Measurements from ENCODE around the gene FZR1. TPM values are rescaled to one million over a fixed set of nuclear protein-coding genes. Genes with fewer than 3 reads are reported as not detected.

Gene FZR1
- total and polyA plus RNA-seq, 2 of the 13 experiments (the other 11 are each of a cell fraction or from before 2014, with no cell fraction given) = 29.0 to 30.8 TPM

DNA sequence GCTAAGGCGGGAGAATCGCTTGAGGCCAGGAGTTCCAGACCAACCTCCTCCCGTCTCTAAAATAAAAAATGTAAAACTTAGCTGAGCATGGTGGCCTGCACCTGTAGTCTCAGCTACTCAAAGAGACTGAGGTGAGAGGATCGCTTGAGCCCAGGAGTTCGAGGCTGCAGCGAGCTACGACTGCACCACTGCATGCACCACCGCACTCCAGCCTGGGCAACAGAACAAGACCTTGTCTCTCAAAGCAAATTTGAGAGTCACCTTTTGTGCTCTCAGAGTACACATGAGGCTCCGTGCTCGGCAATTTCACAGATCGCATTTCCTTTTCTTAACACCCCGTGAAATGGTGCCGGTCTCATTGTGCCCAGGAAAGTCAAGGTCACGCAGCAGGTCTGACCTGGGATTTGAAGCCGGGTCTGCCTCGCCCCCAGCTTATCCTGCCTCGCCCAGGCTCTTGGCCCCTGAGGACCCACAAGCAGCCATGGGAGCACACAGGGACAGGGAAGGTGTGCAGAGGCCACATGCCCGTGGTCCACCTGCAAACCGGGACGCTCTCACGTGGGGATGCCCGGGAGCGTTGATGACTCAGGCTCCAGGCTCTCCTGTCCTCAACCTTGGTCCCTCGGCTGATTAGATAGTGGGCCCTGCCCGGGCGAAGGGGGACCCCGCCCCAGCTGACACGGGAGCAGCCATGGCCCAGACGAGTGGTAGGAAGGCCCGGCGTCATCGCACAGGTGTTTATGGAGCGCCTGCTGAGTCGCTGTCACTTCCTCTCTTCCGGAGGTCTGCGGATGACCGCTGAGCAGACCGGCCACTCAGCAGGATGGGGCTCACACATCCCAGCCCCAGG is 24.6 kb upstream of the FZR1 start (continued):
- TF ChIP-seq AFF4 (CRISPR knock-in tag; IDR thresholded peaks at IDR 0.05) (no peak), ZNF264 (CRISPR knock-in tag; IDR thresholded peaks at IDR 0.05) (no peak), CEBPB (IDR thresholded peaks at IDR 0.05; ENCODE audit: borderline replicate concordance, low read depth, low read length) (no peak), SNAI1 (CRISPR knock-in tag; IDR thresholded peaks at IDR 0.05; ENCODE audit: borderline replicate concordance) (peak; percentile 84; the same call in 1 of the 2 replicates), HDAC1 (CRISPR knock-in tag; IDR thresholded peaks at IDR 0.05) (peak; percentile 79), ZBTB14 (CRISPR knock-in tag; IDR thresholded peaks at IDR 0.05) (no peak), ZNF12 (CRISPR knock-in tag; IDR thresholded peaks at IDR 0.05) (no peak), PHB2 (IDR thresholded peaks at IDR 0.05; ENCODE audit: partially characterized antibody) (no peak), ZNF891 (CRISPR knock-in tag; IDR thresholded peaks at IDR 0.05) (peak; percentile 77; the same call in 1 of the 2 replicates), NFE2L1 (CRISPR knock-in tag; IDR thresholded peaks at IDR 0.05; ENCODE audit: borderline replicate concordance) (no peak; the same call in 1 of the 2 replicates), NR0B2 (CRISPR knock-in tag; IDR thresholded peaks at IDR 0.05) (peak; percentile 87), ZNF263 (CRISPR knock-in tag; IDR thresholded peaks at IDR 0.05) (peak; percentile 83), CENPT (CRISPR knock-in tag; IDR thresholded peaks at IDR 0.05; ENCODE audit: low read depth) (0 out of 2 replicates have a peak, but pooled peaks have one; percentile 82), ZNF790 (CRISPR knock-in tag; IDR thresholded peaks at IDR 0.05; ENCODE audit: borderline replicate concordance) (peak; percentile 96; the same call in 1 of the 2 replicates), UBTF (CRISPR knock-in tag; IDR thresholded peaks at IDR 0.05) (peak; percentile 52; the same call in 1 of the 2 replicates), TBL1XR1 (IDR thresholded peaks at IDR 0.05; ENCODE audit: borderline replicate concordance, low read length, partially characterized antibody) (no peak), ZNF572 (CRISPR knock-in tag; IDR thresholded peaks at IDR 0.05) (no peak; the same call in 1 of the 2 replicates), ZMYM4 (CRISPR knock-in tag; IDR thresholded peaks at IDR 0.05) (no peak)
- TF ChIP-seq, protein P1, sequence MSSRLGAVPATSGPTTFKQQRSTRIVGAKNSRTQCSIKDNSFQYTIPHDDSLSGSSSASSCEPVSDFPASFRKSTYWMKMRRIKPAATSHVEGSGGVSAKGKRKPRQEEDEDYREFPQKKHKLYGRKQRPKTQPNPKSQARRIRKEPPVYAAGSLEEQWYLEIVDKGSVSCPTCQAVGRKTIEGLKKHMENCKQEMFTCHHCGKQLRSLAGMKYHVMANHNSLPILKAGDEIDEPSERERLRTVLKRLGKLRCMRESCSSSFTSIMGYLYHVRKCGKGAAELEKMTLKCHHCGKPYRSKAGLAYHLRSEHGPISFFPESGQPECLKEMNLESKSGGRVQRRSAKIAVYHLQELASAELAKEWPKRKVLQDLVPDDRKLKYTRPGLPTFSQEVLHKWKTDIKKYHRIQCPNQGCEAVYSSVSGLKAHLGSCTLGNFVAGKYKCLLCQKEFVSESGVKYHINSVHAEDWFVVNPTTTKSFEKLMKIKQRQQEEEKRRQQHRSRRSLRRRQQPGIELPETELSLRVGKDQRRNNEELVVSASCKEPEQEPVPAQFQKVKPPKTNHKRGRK (CRISPR knock-in tag; IDR thresholded peaks at IDR 0.05) = no peak

Measured in HepG2 (cell line).